GM23338 (cell line): Measurements from ENCODE around the gene TMEM140. TPM values are rescaled to one million over a fixed set of nuclear protein-coding genes. Genes with fewer than 3 reads are reported as not detected.
A peak's percentile ranks its signal among the peaks of the same experiment; 100 is the strongest.
"Not testable (repeated sequence)": the region's sequence is repeated elsewhere in the genome, so short reads cannot be mapped to it uniquely, and the experiment has no call there.

ENCODE experiments used
- ATAC-seq: fragments of 200-7000 bp; cut with Tn5 transposase; 3 replicates; pipeline ENCODE4 v1.9.1; 2020
- DNase-seq: peaks from one replicate; pipeline ENCODE4 v3.0.0-alpha.2; 2015; ENCODE audit warnings: low spot score
- H2AFZ ChIP-seq: fragments of 200-600 bp; sonication (generic); 2 replicates; pipeline ENCODE4 v1.8.0; 2016; ENCODE audit warnings: antibody characterized with exemption, mild to moderate bottlenecking, moderate library complexity
- H3F3A ChIP-seq: fragments of 200-600 bp; sonication (generic); replicated peaks from 2 replicates; pipeline ENCODE4 v1.8.0; 2017; ENCODE audit warnings: antibody characterized with exemption, mixed run types, low read depth
- H3K27ac ChIP-seq: fragments of 200-600 bp; sonication (generic); 2 replicates; pipeline ENCODE4 v1.6.1; 2016; ENCODE audit warnings: low read depth
- H3K27me3 ChIP-seq: fragments of 200-600 bp; sonication (generic); 2 replicates; pipeline ENCODE4 v1.8.0; 2016; ENCODE audit warnings: mild to moderate bottlenecking, mixed run types, moderate library complexity; ENCODE audit not compliant: insufficient read depth
- H3K36me3 ChIP-seq: fragments of 200-600 bp; sonication (generic); 2 replicates; pipeline ENCODE4 v1.8.0; 2016; ENCODE audit warnings: mild to moderate bottlenecking; ENCODE audit not compliant: insufficient read depth
- H3K4me1 ChIP-seq: fragments of 200-600 bp; sonication (generic); 2 replicates; pipeline ENCODE4 v1.8.0; 2016; ENCODE audit warnings: mild to moderate bottlenecking, moderate library complexity; ENCODE audit not compliant: insufficient read depth
- H3K4me2 ChIP-seq: fragments of 200-600 bp; sonication (generic); 2 replicates; pipeline ENCODE4 v1.7.1; 2017; ENCODE audit warnings: mixed run types
- H3K4me3 ChIP-seq: fragments of 200-600 bp; sonication (generic); 2 replicates; pipeline ENCODE4 v1.6.1; 2016; ENCODE audit warnings: mixed run types
- H3K79me2 ChIP-seq: fragments of 200-600 bp; sonication (generic); replicated peaks from 2 replicates; pipeline ENCODE4 v1.8.0; 2017; ENCODE audit warnings: mild to moderate bottlenecking; ENCODE audit not compliant: insufficient read depth
- H3K9me2 ChIP-seq: fragments of 200-600 bp; sonication (generic); 2 replicates; pipeline ENCODE4 v1.8.0; 2017; ENCODE audit not compliant: insufficient read depth
- H4K20me1 ChIP-seq: fragments of 200-600 bp; sonication (generic); replicated peaks from 2 replicates; pipeline ENCODE4 v1.8.0; 2017; ENCODE audit warnings: mild to moderate bottlenecking; ENCODE audit not compliant: insufficient read depth
- H3K27ac Mint-ChIP-seq: 2 replicates; pipeline ENCODE4 v1.8.0; 2020; ENCODE audit warnings: inconsistent platforms, mild to moderate bottlenecking, moderate library complexity, mixed read lengths
- H3K27me3 Mint-ChIP-seq: 3 replicates; pipeline ENCODE4 v1.8.0; 2022; ENCODE audit warnings: low read depth, mild to moderate bottlenecking, moderate library complexity, mixed read lengths, inconsistent platforms; ENCODE audit not compliant: insufficient read depth, poor library complexity
- H3K36me3 Mint-ChIP-seq: 3 replicates; pipeline ENCODE4 v1.8.0; 2021; ENCODE audit warnings: low read depth, mild to moderate bottlenecking, inconsistent platforms, moderate library complexity, mixed read lengths
- H3K4me1 Mint-ChIP-seq: 3 replicates; pipeline ENCODE4 v1.8.0; 2020; ENCODE audit warnings: mild to moderate bottlenecking, inconsistent platforms, mixed read lengths
- H3K4me3 Mint-ChIP-seq: 3 replicates; pipeline ENCODE4 v1.8.0; 2021; ENCODE audit warnings: moderate library complexity, mild to moderate bottlenecking, inconsistent platforms, mixed read lengths
- H3K9me3 Mint-ChIP-seq: 3 replicates; pipeline ENCODE4 v1.8.0; 2020; ENCODE audit warnings: moderate library complexity, mild to moderate bottlenecking, inconsistent platforms, mixed read lengths
- CREB1 ChIP-seq: fragments of 250-450 bp; sonication (Bioruptor Pico); IDR thresholded peaks from 2 replicates; pipeline ENCODE4 v1.5.0; 2020; ENCODE audit warnings: low read depth, mild to moderate bottlenecking, moderate library complexity
- EZH2 ChIP-seq: fragments of 200-600 bp; sonication (generic); IDR thresholded peaks from one replicate; pipeline ENCODE4 v1.8.0; 2017; ENCODE audit warnings: antibody characterized with exemption, mild to moderate bottlenecking, low read depth; ENCODE audit not compliant: unreplicated experiment
- POLR2AphosphoS5 ChIP-seq: IDR thresholded peaks from 2 replicates; pipeline ENCODE4 v1.6.1; 2016; ENCODE audit warnings: antibody characterized with exemption, low read depth
- ZNF331 ChIP-seq: fragments of 250-450 bp; sonication (Bioruptor Pico); IDR thresholded peaks from 2 replicates; pipeline ENCODE4 v1.5.0; 2020; ENCODE audit warnings: low read depth, mild to moderate bottlenecking, moderate library complexity
- polyA plus RNA-seq: library from polyadenylated mRNA; unstranded; fragments of >200 nt; fragmentation: Nextera tagmentation; extraction: Ambion mirVana; gene quantifications from 2 replicates; pipeline ENCODE4 v1.2.1, GENCODE V29; 2016
- total RNA-seq: library from RNA; depleted of rRNA; stranded (reverse); fragments of >200 nt; shearing (Covaris generic); gene quantifications from 2 replicates; pipeline ENCODE4 v1.2.3, GENCODE V29; 2014

The TMEM140 gene
- total and polyA plus RNA-seq, 2 experiments from 2014 or later, result 2.7 TPM; not detected in 1

GRCh38 chr7:135211179-135211945, 63.5 kb downstream of the TMEM140 start, which contains the start of gene WDR91:
Gene WDR91, minus strand, starts transcription at chr7:135211526. Its CDS starts 24 bp downstream, at chr7:135211502.
- Mint-ChIP-seq H3K27me3 (peaks cover 16% of the 10 kb centered on the region), H3K27ac (peak within 1 kb of the TSS; percentile 84; the same call in 1 of the 2 replicates), H3K36me3 (no peaks in the 10 kb centered on the region), H3K4me1 (peaks cover 4% of the 10 kb centered on the region; the same call in 2 of the 3 replicates), H3K4me3 (peak within 1 kb of the TSS; percentile 92), H3K9me3 (no peaks in the 10 kb centered on the region)
- H3K79me2 ChIP-seq, result no peaks in the 10 kb centered on the region
- DNase-seq (peak; percentile 93), ATAC-seq (peak; percentile 94)
- H3K27me3 ChIP-seq, result peaks cover 11% of the 10 kb centered on the region
- H3F3A ChIP-seq, result no peaks in the 10 kb centered on the region
- no peaks in the 10 kb centered on the region for H4K20me1 ChIP-seq
- TF ChIP-seq CREB1 (CRISPR knock-in tag) (peak; percentile 64), POLR2AphosphoS5 (peak; percentile 82), EZH2 (no peak)
- H2AFZ ChIP-seq, result peak within 1 kb of the TSS; percentile 99
- peak within 1 kb of the TSS; percentile 94 for H3K4me2 ChIP-seq
- no peaks in the 10 kb centered on the region for H3K9me2 ChIP-seq
- no peak within 1 kb of the TSS for H3K27ac ChIP-seq
- no peaks in the 10 kb centered on the region for H3K36me3 ChIP-seq
- peaks cover 6% of the 10 kb centered on the region for H3K4me1 ChIP-seq
- peak within 1 kb of the TSS; percentile 95 for H3K4me3 ChIP-seq

- not testable (repeated sequence) for H3K4me1 Mint-ChIP-seq, H3K36me3 ChIP-seq, H3K27ac Mint-ChIP-seq, H3K4me1 ChIP-seq, H3K9me3 Mint-ChIP-seq, H3F3A ChIP-seq, H4K20me1 ChIP-seq, ATAC-seq, H3K27ac ChIP-seq, H3K9me2 ChIP-seq, DNase-seq, H3K36me3 Mint-ChIP-seq, H3K79me2 ChIP-seq
- peaks cover 16% of the 10 kb centered on the region for H3K27me3 Mint-ChIP-seq
- H3K4me3 Mint-ChIP-seq, result peak overlapping the region; percentile 92
- Histone ChIP-seq H3K4me3 (peak overlapping the region; percentile 95), H3K4me2 (peak overlapping the region; percentile 80), H3K27me3 (peaks cover 11% of the 10 kb centered on the region), H2AFZ (peak overlapping the region; percentile 99)
Measured at GRCh38 chr7:135211946-135212685, 64.2 kb downstream of the TMEM140 start.

DNA sequence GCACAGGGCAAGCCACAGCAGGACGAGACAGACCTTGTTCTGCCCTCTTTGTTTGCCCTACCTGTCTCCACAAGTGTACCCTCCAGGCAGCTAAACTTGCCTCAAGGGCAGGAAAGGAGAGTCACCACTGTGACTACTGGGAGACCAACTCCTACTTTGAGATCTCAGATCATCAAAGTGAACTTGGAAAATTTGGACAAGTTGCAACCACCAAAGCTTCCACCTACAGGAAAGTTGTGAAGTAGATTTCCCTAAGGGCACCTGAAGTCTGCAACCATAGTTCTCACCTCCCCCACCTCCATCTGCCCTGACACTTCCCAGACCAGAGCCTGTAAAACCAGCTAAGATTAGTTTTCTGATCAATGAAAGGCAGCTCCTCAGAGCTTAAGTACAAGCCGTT, 66.0 kb downstream of the TMEM140 start:
- Histone ChIP-seq H2AFZ (peak overlapping the region; percentile 78; the same call in 1 of the 2 replicates), H3K79me2 (no peaks in the 10 kb centered on the region), H3K4me1 (peaks cover 6% of the 10 kb centered on the region), H3K27me3 (peaks cover 11% of the 10 kb centered on the region), H3K9me2 (0 out of 2 replicates have a peak, but pooled peaks cover 5% of the 10 kb centered on the region), H4K20me1 (no peaks in the 10 kb centered on the region), H3K4me2 (no peak overlapping the region), H3F3A (no peaks in the 10 kb centered on the region), H3K4me3 (no peak overlapping the region), H3K27ac (no peak overlapping the region), H3K36me3 (no peaks in the 10 kb centered on the region)
- peaks cover under 1% of the 10 kb centered on the region; the same call in 2 of the 3 replicates for H3K4me1 Mint-ChIP-seq
- no peaks in the 10 kb centered on the region for H3K9me3 Mint-ChIP-seq
- H3K4me3 Mint-ChIP-seq, result no peak overlapping the region
- DNase-seq (no peak), ATAC-seq (no peak)
- no peaks in the 10 kb centered on the region for H3K36me3 Mint-ChIP-seq
- peaks cover 14% of the 10 kb centered on the region for H3K27me3 Mint-ChIP-seq
- TF ChIP-seq ZNF331 (CRISPR knock-in tag), result no peak
- 0 out of 2 replicates have a peak overlapping the region, but pooled peaks have one; percentile 24 for H3K27ac Mint-ChIP-seq
